ENCODE measurements around the gene ZNF662.

The ZNF662 gene

DNA sequence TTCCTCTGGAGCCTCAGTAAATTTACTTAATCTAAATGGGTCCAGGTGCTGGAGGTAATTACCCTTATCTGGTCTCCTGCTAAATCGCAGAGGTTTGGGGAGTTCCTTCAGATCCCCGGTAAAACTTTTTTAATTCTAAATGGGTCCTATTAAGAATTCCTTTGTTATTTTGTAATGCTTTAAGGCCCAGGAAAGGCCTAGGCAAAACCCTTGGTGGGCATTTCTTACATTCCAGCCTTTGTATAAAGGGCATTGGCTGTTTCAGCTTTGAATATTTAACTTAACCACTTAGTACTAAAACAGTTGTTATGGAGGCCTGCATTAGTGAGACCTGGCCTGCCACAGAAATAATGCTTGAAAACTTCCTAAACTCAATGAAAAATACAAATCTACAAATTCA, 14.9 kb upstream of the ZNF662 start:
- no peak for FAIRE-seq

- FAIRE-seq = no peak
Measured at GRCh38 chr3:42892169-42892568, 13.8 kb upstream of the ZNF662 start.

GRCh38 chr3:42892807-42893206, 13.1 kb upstream of the ZNF662 start:
- FAIRE-seq = no peak

DNA sequence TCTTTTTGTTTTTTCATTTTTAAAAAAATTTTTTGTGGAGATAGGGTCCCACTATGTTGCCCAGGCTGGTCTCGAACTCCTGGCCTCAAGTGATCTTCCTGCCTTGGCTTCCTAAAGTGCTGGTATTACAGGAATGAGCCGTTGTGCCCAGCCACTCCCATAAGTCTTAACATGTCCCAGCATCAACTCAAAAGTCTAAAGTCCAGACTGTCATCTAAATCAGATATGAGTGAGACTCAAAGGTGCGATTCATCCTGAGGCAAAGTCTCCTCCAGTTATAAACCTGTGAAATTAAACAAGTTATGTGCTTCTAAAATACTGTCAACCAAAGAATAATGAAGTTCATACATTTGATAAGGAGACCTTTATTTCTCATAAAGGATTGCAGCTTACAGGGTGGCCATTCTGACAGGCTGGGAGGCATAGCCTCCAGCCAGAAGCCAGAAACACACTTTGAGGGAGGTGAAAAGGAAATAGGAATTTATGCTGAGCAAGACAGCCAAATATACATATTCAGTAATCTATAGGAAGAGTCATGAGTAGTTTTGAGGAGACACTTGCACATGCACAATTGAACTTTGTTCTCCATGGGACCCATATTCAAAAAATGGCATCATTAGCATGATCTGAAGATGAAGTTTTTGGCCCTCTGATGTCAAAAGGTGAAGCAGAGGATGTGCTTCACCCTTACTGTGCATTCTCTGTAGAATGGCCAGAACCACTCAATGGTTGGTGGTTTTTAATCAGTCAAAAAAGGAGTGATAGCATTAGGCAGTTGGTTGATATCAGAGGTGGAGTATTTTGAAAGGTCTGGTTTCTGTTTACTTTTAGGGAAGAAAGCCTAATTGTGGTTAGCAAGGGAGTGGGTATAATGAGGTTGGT, 11.0 kb upstream of the ZNF662 start:
- no peak for FAIRE-seq

GRCh38 chr3:42895580-42895868, 10.4 kb upstream of the ZNF662 start:
- FAIRE-seq = no peak

- FAIRE-seq = no peak
Measured at GRCh38 chr3:42898896-42899675, 6.9 kb upstream of the ZNF662 start.

DNA sequence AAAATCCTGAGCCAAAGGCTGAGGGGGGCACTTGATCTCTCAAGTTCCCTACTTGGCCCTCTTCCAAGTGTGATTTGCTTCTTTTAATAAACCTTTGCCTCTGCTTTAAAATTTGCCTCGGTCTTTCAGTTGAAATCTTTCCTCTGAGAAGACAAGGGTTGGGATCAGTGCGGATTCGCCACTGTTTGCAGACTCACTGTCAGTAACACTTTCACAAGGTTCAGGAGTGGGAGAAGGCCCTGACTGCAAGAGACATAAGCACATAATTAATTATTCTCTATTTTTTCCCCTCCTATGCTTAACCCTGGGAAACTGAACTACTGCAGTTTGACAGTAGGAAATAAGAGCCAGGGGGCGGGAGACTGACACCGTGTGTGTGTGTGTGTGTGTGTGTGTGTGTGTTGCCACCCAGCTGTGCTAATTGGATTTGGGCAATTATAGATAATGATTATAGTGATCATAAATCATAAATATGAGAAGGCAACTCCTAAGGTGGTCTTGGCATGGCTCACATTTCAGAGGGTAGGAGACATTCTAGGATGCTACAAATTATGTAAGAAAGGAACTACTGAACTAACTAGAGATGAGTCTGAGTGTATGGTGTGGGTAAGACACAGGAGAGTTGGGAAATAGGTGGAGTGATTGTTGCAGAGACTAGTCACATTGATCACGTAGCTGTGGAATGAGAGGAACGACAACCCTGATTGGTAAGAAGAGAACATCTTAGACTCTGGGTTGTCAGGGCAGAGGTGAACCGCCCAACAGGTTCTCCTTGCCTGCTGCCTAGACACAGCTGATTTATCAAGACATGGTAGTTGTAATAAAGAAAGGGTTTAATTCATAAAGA, 5.5 kb upstream of the ZNF662 start:
- FAIRE-seq = no peak

DNA sequence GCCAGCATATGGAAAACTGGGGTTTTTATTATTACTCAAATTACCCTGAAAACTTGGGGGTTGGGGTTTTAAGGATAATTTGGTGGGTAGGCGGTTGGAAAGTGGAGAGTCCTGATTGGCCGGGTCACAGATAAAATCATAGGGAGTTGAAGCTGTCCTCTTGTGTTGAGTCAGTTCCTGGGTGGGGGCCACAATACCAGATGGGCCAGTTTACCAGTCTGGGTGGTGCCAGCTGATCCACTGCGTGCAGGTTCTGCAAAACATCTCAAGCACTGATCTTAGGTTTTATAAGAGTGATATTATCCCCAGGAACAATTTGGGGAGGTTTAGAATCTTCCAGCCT, 4.9 kb upstream of the ZNF662 start:
- FAIRE-seq = no peak

DNA sequence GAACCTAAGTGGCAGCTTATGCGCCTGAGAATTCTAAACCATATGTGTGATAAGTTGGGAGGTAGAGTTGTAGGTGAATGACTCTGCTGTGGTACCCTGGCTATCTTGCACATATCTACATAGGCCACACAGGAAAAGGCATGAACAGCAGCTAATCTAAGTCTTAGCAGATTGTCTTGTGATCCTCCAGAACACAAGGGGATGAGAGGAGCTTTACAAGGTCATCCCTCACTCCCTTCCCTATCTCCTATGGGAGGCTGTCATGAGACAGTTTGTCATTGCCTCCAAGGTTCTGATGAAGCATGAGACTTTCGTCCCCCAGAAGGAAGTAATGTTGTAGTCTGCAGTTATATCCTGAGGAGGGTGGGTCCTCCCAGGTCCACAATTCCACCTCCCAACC, 3.7 kb upstream of the ZNF662 start:
- FAIRE-seq = no peak

- FAIRE-seq = no peak
Measured at GRCh38 chr3:42904076-42904475, 1.9 kb upstream of the ZNF662 start.

GRCh38 chr3:42905740-42906069, 237 bp upstream of the ZNF662 start:
- no peak for FAIRE-seq

- no peak for FAIRE-seq
Measured at GRCh38 chr3:42906848-42907183, 874 bp downstream of the ZNF662 start.

- no peak for FAIRE-seq
Measured at GRCh38 chr3:42908675-42909074, 2.7 kb downstream of the ZNF662 start.

- no peak for FAIRE-seq
Measured at GRCh38 chr3:42911551-42911950, 5.6 kb downstream of the ZNF662 start.

GRCh38 chr3:42914771-42915515, 9.0 kb downstream of the ZNF662 start:
- no peak for FAIRE-seq

- FAIRE-seq = no peak
Measured at GRCh38 chr3:42923606-42924005, 17.7 kb downstream of the ZNF662 start.

GRCh38 chr3:42926310-42926709, 20.4 kb downstream of the ZNF662 start:
- FAIRE-seq = no peak

- no peak for FAIRE-seq
Measured at GRCh38 chr3:42934111-42934510, 28.2 kb downstream of the ZNF662 start.

DNA sequence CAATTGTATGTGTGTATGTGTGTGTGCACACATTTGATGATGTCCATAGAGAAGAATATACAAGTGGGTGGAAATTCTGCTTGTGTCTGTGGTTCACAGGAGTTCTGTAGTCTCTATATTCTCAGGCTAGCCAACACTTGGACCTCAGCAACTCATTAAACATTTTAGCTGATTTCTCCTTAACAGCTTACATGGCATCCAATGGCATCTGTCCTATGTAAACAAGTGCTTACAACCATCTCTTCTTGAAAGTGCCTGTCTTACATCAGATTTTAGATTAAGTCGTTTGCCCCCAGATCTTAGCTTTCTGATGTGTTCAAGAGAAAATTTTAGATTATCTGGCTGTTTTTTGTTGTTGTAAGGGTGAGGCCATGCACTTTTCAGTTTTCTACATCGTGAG, 29.0 kb downstream of the ZNF662 start:
- FAIRE-seq = no peak

GRCh38 chr3:42935472-42935871, 29.5 kb downstream of the ZNF662 start:
- no peak for FAIRE-seq

DNA sequence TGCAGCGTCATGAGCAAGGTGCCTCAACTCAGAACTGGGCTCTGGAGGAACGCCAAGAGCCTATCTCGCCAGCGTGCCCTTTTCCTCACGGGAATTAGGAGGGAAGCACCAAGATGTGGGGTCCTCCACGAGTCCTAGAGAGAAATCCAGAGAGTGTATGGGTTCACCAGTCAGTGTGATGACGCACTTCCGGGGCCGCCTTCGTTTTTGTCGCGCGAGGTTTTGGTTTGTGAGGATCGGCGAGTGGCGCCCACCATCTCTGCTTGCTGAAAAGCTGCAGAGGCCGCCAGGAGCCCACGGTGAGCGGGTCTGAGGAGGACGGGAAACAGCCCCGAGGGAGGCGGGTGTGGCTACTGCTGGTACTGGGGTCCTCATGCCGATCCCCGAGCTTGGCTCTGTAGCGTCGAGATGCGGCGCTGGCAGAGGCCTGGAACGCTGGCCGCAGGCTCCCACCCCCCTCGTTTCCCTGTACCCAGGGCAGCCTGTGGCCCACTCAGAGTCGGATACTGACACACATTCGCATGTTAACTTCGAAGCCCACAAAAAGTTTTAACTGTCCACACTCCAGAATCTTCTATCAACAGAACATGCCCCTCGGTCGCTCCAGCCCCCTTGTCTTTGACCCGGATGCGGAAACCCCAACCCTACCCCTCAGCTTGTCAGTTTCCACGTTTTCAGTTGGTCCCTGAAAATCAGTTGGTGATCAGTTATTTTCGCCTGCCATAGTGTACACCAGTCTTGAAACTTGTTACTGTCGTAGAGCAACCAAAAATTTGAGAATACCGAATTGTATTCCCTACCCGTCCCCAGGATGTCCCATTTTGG, 30.4 kb downstream of the ZNF662 start:
- FAIRE-seq = no peak

GRCh38 chr3:42937334-42937733, 31.4 kb downstream of the ZNF662 start:
- FAIRE-seq = no peak

Data from TTC549 (cell line).